Left ventricle myocardium inferior (tissue), 1 donor: ENCODE measurements around the gene SLC4A2. TPM values are rescaled to one million over a fixed set of nuclear protein-coding genes. Genes with fewer than 3 reads are reported as not detected.
A peak's percentile ranks its signal among the peaks of the same experiment; 100 is the strongest.

ENCODE experiments used
- DNase-seq: peaks from one replicate; pipeline ENCODE4 v3.0.0-alpha.2; 2020
- H3K27ac ChIP-seq: fragments of 200-600 bp; replicated peaks from 2 replicates; pipeline ENCODE4 v1.8.0; 2021
- H3K27me3 ChIP-seq: fragments of 200-600 bp; 2 replicates; pipeline ENCODE4 v1.8.0; 2021; ENCODE audit warnings: low read depth
- H3K36me3 ChIP-seq: fragments of 200-600 bp; 2 replicates; pipeline ENCODE4 v1.8.0; 2021
- H3K4me1 ChIP-seq: fragments of 200-600 bp; 2 replicates; pipeline ENCODE4 v1.8.0; 2021
- H3K4me3 ChIP-seq: fragments of 200-600 bp; 2 replicates; pipeline ENCODE4 v1.8.0; 2021; ENCODE audit warnings: mild to moderate bottlenecking, moderate library complexity
- H3K9me3 ChIP-seq: fragments of 200-600 bp; replicated peaks from 2 replicates; pipeline ENCODE4 v1.8.0; 2021
- intact Hi-C: fragments of 100-400 bp; cut with micrococcal nuclease; formaldehyde crosslinking; loops from one replicate; pipeline ENCODE4 v1.11.0; 2022
- total RNA-seq: library from RNA; stranded (reverse); fragmentation: NEBNext Ultra II Directional; extraction: Animal tissue kit (Norgen Biotek cat#: 25700); gene quantifications from one replicate; pipeline ENCODE4 v1.2.1, GENCODE V29; 2021
- TF ChIP-seq, protein P1 (sequence below): fragments of 200-600 bp; IDR thresholded peaks from 2 replicates; pipeline ENCODE4 v1.8.0; 2021; ENCODE audit warnings: antibody characterized with exemption, mild to moderate bottlenecking, borderline replicate concordance
- donor health status: DM: no; HTN: yes; CAD: no; lungs with severe emphysema.

Gene SLC4A2
- total RNA-seq, 1 donor from 2014 or later, result 62.9 TPM

DNA sequence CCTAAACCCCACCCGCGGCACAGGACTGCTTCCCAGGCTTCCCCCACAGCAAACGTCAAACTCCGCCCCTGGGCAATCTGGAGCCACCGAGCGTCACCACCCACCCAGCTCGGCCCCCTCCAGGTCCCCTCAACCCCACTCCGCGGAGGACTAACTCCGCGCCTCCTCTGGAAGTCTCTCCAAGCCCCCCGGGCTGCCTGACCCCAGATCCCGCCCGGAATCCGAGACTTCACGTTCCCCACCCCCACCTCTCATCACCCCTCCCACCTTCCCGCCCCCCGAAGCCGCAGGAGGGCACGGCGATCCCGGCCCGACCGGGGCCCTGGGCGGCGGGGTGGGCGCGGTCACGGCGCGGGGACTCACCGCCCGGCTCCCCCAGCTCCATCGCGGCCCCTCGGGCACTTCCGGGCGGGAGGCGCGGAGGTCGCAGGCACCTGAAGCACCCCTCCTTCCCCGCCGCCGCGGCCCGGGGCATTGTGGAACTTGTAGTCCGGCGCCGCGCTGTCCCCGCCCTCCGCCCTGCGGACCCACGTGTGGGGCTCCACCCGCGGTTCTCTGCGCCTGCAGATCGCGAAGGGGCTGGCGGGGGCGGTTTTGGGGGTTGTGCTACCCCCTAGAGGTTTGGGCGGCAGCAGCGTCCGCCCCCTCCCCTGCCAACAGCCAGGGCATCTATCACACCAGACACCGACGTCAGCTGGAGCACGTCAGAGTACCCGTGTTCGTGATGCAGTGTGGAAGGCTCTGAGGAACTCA, 23.9 kb downstream of the SLC4A2 start, which contains the start of gene TMUB1:
TMUB1 (minus strand) TSS at position 423 of the 753 bp plus-strand sequence. CDS start 930 bp downstream, outside the sequence.
- peaks cover 82% of the 10 kb centered on the region for H3K4me1 ChIP-seq
- peak within 1 kb of the TSS; percentile 96 for H3K27ac ChIP-seq
- peak within 1 kb of the TSS; percentile 89 for H3K4me3 ChIP-seq
- TF ChIP-seq, protein P1, sequence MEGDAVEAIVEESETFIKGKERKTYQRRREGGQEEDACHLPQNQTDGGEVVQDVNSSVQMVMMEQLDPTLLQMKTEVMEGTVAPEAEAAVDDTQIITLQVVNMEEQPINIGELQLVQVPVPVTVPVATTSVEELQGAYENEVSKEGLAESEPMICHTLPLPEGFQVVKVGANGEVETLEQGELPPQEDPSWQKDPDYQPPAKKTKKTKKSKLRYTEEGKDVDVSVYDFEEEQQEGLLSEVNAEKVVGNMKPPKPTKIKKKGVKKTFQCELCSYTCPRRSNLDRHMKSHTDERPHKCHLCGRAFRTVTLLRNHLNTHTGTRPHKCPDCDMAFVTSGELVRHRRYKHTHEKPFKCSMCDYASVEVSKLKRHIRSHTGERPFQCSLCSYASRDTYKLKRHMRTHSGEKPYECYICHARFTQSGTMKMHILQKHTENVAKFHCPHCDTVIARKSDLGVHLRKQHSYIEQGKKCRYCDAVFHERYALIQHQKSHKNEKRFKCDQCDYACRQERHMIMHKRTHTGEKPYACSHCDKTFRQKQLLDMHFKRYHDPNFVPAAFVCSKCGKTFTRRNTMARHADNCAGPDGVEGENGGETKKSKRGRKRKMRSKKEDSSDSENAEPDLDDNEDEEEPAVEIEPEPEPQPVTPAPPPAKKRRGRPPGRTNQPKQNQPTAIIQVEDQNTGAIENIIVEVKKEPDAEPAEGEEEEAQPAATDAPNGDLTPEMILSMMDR, result no peak
- H3K27me3 ChIP-seq, result no peaks in the 10 kb centered on the region
- peak; percentile 85 for DNase-seq
- no peaks in the 10 kb centered on the region for H3K9me3 ChIP-seq
- intact Hi-C loops, result no loop called here
- H3K36me3 ChIP-seq, result no peaks in the 10 kb centered on the region

DNA sequence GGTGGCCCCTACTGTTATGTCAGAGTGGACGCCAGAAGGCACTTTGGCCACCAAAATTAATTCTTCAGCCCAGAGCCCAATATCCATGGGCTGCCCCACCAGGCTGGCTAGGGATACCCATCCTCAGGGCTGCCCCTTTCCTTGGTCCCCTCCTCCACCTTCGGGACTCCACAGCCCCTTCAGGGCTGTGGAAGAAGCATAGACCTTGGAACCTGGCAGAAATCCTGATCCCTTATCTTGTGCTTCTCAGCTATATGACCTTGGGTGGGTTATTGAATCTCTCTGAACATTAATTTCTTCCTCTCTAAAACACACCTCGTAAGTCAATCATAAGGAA, 24.4 kb downstream of the SLC4A2 start:
- Histone ChIP-seq H3K4me1 (peaks cover 82% of the 10 kb centered on the region), H3K4me3 (peak overlapping the region; percentile 89), H3K27ac (peak overlapping the region; percentile 96), H3K9me3 (no peaks in the 10 kb centered on the region), H3K36me3 (no peaks in the 10 kb centered on the region), H3K27me3 (no peaks in the 10 kb centered on the region)
- intact Hi-C loops, result no loop called here
- DNase-seq, result no peak
- TF ChIP-seq, protein P1, result no peak

DNA sequence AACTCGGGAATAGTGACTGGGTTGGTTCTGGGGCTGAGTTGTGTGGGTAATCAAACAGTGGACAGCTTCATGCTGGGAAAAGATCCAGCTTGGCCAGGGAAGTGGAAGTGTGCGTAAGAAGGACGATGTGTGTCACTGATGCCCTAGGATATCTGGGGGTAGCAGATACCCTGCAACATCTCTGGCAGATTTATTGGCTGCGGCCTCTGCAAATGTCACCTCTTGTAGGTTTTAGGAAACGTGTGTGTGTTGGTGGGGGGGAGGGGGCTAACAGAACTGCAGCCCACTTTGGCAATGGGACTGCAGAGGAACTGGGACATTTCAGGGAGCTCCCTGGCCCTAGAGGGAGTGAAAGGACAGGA, 25.9 kb downstream of the SLC4A2 start:
- Histone ChIP-seq H3K4me1 (peaks cover 82% of the 10 kb centered on the region), H3K4me3 (peak overlapping the region; percentile 90), H3K27me3 (no peaks in the 10 kb centered on the region), H3K9me3 (no peaks in the 10 kb centered on the region), H3K27ac (peak overlapping the region; percentile 95), H3K36me3 (no peaks in the 10 kb centered on the region)
- intact Hi-C loops, result no loop called here
- TF ChIP-seq, protein P1, result no peak
- no peak for DNase-seq

DNA sequence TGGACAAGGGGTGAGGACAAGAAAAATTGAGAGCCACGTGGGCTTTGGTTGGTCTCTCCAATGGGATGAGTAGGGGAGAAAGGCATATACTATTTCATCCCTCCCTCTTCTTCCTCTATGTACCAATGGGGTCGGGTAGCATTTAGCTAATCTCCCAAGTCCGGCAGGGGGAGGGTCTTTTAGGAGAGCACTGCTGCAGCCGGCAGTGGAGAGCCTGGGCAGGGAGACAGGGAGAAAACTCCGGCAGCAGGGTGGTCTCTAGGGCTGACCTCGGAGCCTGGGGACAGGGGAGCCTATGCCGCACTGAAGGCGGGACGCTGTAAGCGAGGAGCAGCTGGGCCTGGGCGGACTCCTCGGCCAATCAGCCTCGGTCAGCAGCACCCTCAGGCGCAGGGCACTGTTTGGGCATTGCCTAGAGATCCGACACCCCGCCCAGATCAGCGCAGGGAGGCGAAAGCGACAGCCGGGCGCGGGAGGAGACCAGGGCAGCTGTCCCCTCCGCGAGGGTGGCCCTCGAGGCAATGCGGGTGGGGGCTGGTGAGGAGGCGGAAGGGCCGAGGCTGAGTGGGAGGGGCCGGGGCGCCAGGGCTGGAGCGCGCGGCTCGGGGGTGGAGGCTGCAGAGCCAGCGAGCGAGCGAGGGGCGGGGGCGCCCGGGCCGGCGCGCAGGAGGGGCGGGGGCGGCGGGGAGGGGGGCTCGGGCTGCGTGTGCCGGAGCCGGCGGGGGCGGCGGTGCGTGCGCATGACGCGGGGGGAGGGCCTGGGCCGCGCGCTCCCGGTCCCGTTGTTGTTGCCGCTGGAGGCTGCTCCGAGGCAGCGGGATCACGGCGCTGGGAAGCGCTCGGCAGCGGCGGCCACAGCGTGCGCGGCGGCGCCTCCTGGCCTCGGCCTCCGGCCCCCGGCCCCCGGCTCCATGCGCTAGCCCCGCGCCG, 26.6 kb downstream of the SLC4A2 start, which contains the start of gene AGAP3:
AGAP3 (plus strand) TSS at position 785 of the 930 bp plus-strand sequence. CDS start 267 bp downstream, outside the sequence.
- no peaks in the 10 kb centered on the region for H3K27me3 ChIP-seq
- H3K36me3 ChIP-seq, result no peaks in the 10 kb centered on the region
- H3K4me1 ChIP-seq, result peaks cover 84% of the 10 kb centered on the region
- H3K9me3 ChIP-seq, result no peaks in the 10 kb centered on the region
- H3K4me3 ChIP-seq, result peak within 1 kb of the TSS; percentile 90
- intact Hi-C loops, result no loop called here
- TF ChIP-seq, protein P1, result no peak
- peak; percentile 92 for DNase-seq
- H3K27ac ChIP-seq, result peak within 1 kb of the TSS; percentile 95

DNA sequence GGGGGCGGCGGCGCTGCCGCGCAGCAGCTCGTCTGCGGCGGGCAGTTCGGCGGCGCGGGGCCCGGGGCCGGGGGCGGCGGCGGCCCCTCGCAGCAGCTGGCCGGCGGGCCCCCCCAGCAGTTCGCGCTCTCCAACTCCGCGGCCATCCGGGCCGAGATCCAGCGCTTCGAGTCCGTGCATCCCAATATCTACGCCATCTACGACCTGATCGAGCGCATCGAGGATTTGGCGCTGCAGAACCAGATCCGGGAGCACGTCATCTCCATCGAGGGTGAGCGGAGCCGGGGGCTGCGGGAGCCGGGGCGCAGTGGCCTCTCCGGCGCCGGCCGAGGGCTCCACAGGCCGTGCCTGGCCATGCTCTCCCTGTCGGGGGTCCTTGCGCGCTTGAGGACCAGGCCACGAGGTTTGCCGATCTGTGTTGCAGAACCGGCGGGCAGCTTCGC, 27.4 kb downstream of the SLC4A2 start:
- intact Hi-C loops, result no loop called here

More for the DNA sequence above, 27.4 kb downstream of the SLC4A2 start:
- H3K4me1 ChIP-seq, result peaks cover 84% of the 10 kb centered on the region
- peak overlapping the region; percentile 90 for H3K4me3 ChIP-seq
- no peaks in the 10 kb centered on the region for H3K27me3 ChIP-seq
- peak overlapping the region; percentile 88 for H3K27ac ChIP-seq
- no peak for DNase-seq
- H3K36me3 ChIP-seq, result no peaks in the 10 kb centered on the region
- no peaks in the 10 kb centered on the region for H3K9me3 ChIP-seq
- TF ChIP-seq, protein P1, result no peak
